ENCODE measurements around the gene VPS39.

Gene VPS39

DNA sequence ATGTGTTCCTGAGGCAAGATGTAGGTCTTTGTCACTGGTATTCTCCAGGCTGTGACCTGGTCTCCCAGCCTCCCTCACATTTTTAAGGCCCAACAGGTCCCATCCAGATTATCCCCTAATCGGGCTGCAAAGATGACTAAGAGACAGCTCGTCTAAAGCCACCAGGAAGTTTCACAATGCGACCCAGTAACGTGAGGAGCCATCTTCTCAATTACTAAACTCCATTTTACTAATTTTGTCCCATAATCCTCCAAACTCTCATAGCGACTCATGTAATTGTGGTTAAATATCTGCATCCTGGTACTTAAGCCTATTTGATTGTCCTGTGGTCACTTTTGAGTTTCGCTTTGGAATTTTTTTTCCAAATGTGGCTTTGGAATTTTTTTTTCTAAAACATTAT lies 43.0 kb downstream of the VPS39 start:
- no peaks in the 10 kb centered on the region for H3F3A ChIP-seq (ENCODE audit: insufficient read depth)
- H3K4me2 ChIP-seq (ENCODE audit: low read depth, low read length, poor library complexity, severe bottlenecking) = no peak overlapping the region
- no peaks in the 10 kb centered on the region for H3K27me3 ChIP-seq (ENCODE audit: low read length)
- H3K9me2 ChIP-seq (replicated peaks; ENCODE audit: insufficient read depth, low read length) = no peaks in the 10 kb centered on the region
- H3K9me3 ChIP-seq (ENCODE audit: insufficient read depth, low read length) = no peaks in the 10 kb centered on the region
- no peak overlapping the region for H3K27ac ChIP-seq (ENCODE audit: low read depth, low read length)
- H3K4me3 ChIP-seq (ENCODE audit: insufficient read depth, low read length, poor library complexity, severe bottlenecking) = no peak overlapping the region
- TF ChIP-seq EZH2phosphoT487 (conservative IDR thresholded peaks at IDR 0.05; ENCODE audit: low read length) = no peak
- TF ChIP-seq, protein P1, sequence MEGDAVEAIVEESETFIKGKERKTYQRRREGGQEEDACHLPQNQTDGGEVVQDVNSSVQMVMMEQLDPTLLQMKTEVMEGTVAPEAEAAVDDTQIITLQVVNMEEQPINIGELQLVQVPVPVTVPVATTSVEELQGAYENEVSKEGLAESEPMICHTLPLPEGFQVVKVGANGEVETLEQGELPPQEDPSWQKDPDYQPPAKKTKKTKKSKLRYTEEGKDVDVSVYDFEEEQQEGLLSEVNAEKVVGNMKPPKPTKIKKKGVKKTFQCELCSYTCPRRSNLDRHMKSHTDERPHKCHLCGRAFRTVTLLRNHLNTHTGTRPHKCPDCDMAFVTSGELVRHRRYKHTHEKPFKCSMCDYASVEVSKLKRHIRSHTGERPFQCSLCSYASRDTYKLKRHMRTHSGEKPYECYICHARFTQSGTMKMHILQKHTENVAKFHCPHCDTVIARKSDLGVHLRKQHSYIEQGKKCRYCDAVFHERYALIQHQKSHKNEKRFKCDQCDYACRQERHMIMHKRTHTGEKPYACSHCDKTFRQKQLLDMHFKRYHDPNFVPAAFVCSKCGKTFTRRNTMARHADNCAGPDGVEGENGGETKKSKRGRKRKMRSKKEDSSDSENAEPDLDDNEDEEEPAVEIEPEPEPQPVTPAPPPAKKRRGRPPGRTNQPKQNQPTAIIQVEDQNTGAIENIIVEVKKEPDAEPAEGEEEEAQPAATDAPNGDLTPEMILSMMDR (IDR thresholded peaks at IDR 0.05; ENCODE audit: insufficient read depth, low read length, poor library complexity, severe bottlenecking) = no peak
- no peaks in the 10 kb centered on the region for H4K20me1 ChIP-seq (ENCODE audit: low read depth, low read length)
- H3K79me2 ChIP-seq (ENCODE audit: insufficient read depth, low read length) = no peaks in the 10 kb centered on the region
- H3K9ac ChIP-seq (ENCODE audit: low read length) = no peak overlapping the region
- no peak overlapping the region for H2AFZ ChIP-seq (ENCODE audit: low read depth, low read length, severe bottlenecking)
- H3K36me3 ChIP-seq (ENCODE audit: low read length) = peaks cover 13% of the 10 kb centered on the region; the same call in 1 of the 2 replicates

DNA sequence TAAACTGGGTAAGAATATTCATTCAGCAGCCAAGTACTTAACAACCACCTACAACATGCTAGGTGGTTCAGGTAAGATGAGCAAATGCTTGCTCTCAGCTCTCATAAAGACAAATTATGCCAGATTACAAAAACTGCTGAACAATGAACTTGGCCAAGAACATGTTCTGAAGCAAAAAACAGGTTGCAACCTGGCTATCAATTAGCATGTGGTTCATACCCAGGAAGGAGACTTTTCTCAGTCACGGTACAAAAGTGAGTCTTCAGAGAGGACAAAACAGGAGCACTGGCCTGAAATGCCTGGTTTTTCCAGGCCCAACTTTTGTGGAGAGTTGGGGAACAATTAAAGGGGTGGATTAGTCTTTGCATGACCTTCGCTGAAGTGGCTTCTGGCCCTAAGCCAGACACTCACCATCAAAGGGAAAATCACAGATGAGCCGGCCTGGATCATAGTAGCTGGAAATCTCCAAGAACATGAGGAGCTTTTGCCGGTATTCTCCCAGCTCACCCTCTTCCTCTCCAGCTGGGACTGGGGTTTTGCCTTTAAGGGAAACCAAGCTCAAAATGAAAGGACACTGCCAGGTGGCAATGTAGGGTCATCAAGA lies 44.1 kb downstream of the VPS39 start:
- no peaks in the 10 kb centered on the region for H3F3A ChIP-seq (ENCODE audit: insufficient read depth)
- H2AFZ ChIP-seq (ENCODE audit: low read depth, low read length, severe bottlenecking) = no peak overlapping the region
- no peaks in the 10 kb centered on the region for H3K79me2 ChIP-seq (ENCODE audit: insufficient read depth, low read length)
- H3K27ac ChIP-seq (ENCODE audit: low read depth, low read length) = no peak overlapping the region
- TF ChIP-seq, protein P1 (IDR thresholded peaks at IDR 0.05; ENCODE audit: insufficient read depth, low read length, poor library complexity, severe bottlenecking) = no peak
- no peak for TF ChIP-seq EZH2phosphoT487 (conservative IDR thresholded peaks at IDR 0.05; ENCODE audit: low read length)
- no peak overlapping the region for H3K4me2 ChIP-seq (ENCODE audit: low read depth, low read length, poor library complexity, severe bottlenecking)
- H3K27me3 ChIP-seq (ENCODE audit: low read length) = no peaks in the 10 kb centered on the region
- no peak overlapping the region for H3K4me3 ChIP-seq (ENCODE audit: insufficient read depth, low read length, poor library complexity, severe bottlenecking)
- peaks cover 9% of the 10 kb centered on the region; the same call in 1 of the 2 replicates for H3K36me3 ChIP-seq (ENCODE audit: low read length)
- H3K9ac ChIP-seq (ENCODE audit: low read length) = no peak overlapping the region
- no peaks in the 10 kb centered on the region for H3K9me3 ChIP-seq (ENCODE audit: insufficient read depth, low read length)
- no peaks in the 10 kb centered on the region for H4K20me1 ChIP-seq (ENCODE audit: low read depth, low read length)
- H3K9me2 ChIP-seq (replicated peaks; ENCODE audit: insufficient read depth, low read length) = no peaks in the 10 kb centered on the region

DNA sequence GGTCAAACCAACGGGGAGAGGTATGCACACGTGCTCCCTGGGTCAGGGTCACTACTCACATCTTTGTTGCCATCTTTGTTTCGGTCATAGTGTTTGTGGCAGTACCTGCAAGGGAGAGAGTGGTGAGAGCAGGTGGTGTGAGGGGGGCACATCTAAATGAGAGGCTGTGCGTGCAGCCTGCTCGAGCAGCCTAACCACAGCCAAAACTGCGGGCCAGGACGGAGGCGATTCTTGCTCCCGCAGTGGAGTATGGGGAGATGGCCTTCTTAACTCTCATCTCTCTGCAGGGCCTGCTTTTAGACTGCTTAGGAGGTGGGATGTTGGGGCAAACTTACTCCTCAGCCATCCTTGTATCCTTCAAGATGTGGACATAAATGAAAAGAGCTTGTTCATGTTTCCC lies 44.8 kb downstream of the VPS39 start:
- Histone ChIP-seq H4K20me1 (ENCODE audit: low read depth, low read length) (no peaks in the 10 kb centered on the region), H3K4me3 (ENCODE audit: insufficient read depth, low read length, poor library complexity, severe bottlenecking) (no peak overlapping the region), H3K36me3 (ENCODE audit: low read length) (peaks cover 5% of the 10 kb centered on the region; the same call in 1 of the 2 replicates), H3K79me2 (ENCODE audit: insufficient read depth, low read length) (no peaks in the 10 kb centered on the region), H3K9me3 (ENCODE audit: insufficient read depth, low read length) (no peaks in the 10 kb centered on the region), H3K27me3 (ENCODE audit: low read length) (no peaks in the 10 kb centered on the region), H3K9ac (ENCODE audit: low read length) (no peak overlapping the region), H3K27ac (ENCODE audit: low read depth, low read length) (no peak overlapping the region), H3K9me2 (replicated peaks; ENCODE audit: insufficient read depth, low read length) (no peaks in the 10 kb centered on the region), H3K4me2 (ENCODE audit: low read depth, low read length, poor library complexity, severe bottlenecking) (no peak overlapping the region), H2AFZ (ENCODE audit: low read depth, low read length, severe bottlenecking) (no peak overlapping the region), H3F3A (ENCODE audit: insufficient read depth) (no peaks in the 10 kb centered on the region)
- TF ChIP-seq EZH2phosphoT487 (conservative IDR thresholded peaks at IDR 0.05; ENCODE audit: low read length) = no peak
- TF ChIP-seq, protein P1 (IDR thresholded peaks at IDR 0.05; ENCODE audit: insufficient read depth, low read length, poor library complexity, severe bottlenecking) = no peak

Measured in SU-DHL-6 (cell line).